HepG2 (cell line): ENCODE data around the gene CDKN1C. TPM values are rescaled to one million over a fixed set of nuclear protein-coding genes. Genes with fewer than 3 reads are reported as not detected.

ENCODE experiments used
- ATAC-seq: fragments of 200-7000 bp; cut with Tn5 transposase; 3 replicates; pipeline ENCODE4 v1.9.1; 2020; ENCODE audit warnings: mild to moderate bottlenecking, moderate library complexity
- BruUV-seq: library from RNA; stranded (reverse); fragments of 400-500 nt; replicated peaks from 2 replicates; lab custom pipeline; 2021; lab: Mats Ljungman, UMichigan
- CTCF ChIA-PET: fragments of 300-600 bp; formaldehyde crosslinking; extraction: SDS; loops from one replicate; lab custom pipeline; 2021; ENCODE audit warnings: low total read pairs, inconsistent platforms, low intra/inter-chr PET ratio; lab: Yijun Ruan, JAX
- POLR2A ChIA-PET: fragments of 350-600 bp; sonication (Branson Sonifier 250); formaldehyde crosslinking; loops from one replicate; lab custom pipeline; 2020; ENCODE audit warnings: antibody characterized with exemption, inconsistent platforms; lab: Yijun Ruan, JAX
- DNase-seq: peaks from one replicate; pipeline ENCODE4 v3.0.0-alpha.2; 2015; ENCODE audit warnings: low spot score
- FAIRE-seq: peaks from 3 replicates; lab custom pipeline; 2011; peaks lifted over from hg19 to GRCh38; lab: Jason Lieb, UNC
- H2AFZ ChIP-seq: one replicate; pipeline ENCODE4 v1.6.1; 2011; ENCODE audit warnings: low read length, inconsistent platforms
- H3K27ac ChIP-seq: fragments of 300-600 bp; 3 replicates; pipeline ENCODE4 v1.8.0; 2011; ENCODE audit warnings: mixed run types, mild to moderate bottlenecking, mixed read lengths, low read length, inconsistent platforms; ENCODE audit not compliant: insufficient read depth; ENCODE audit errors: extremely low read length
- H3K27me3 ChIP-seq, 2 experiments: fragments of 200-600 bp in 1 of 2; 2 replicates in 1 of 2; 3 replicates in 1 of 2; pipeline versions ENCODE4 v1.6.0 to v1.8.0; 2011; ENCODE audit warnings: low read length in 2 of 2, mild to moderate bottlenecking in 2 of 2, moderate library complexity in 2 of 2, inconsistent platforms in 1 of 2; ENCODE audit not compliant: insufficient read depth in 2 of 2, control insufficient read depth in 1 of 2
- H3K36me3 ChIP-seq, 2 experiments: fragments of 200-600 bp in 1 of 2; replicated peaks in 1 of 2; 2 replicates in 1 of 2; 3 replicates in 1 of 2; pipeline versions ENCODE4 v1.5.1 to v1.8.0; 2011; ENCODE audit warnings: low read length in 2 of 2, inconsistent platforms in 1 of 2; ENCODE audit not compliant: insufficient read depth in 2 of 2, control insufficient read depth in 1 of 2
- H3K4me1 ChIP-seq: 2 replicates; pipeline ENCODE4 v1.5.1; 2012; ENCODE audit warnings: low read length, inconsistent platforms; ENCODE audit not compliant: insufficient read depth
- H3K4me2 ChIP-seq: 2 replicates; pipeline ENCODE4 v1.6.0; 2011; ENCODE audit warnings: low read depth, low read length, inconsistent platforms
- H3K4me3 ChIP-seq, 3 experiments: fragments of 200-600 bp in 1 of 3; sonication (generic), shearing (Covaris generic) in 1 of 3; replicated peaks in 1 of 3; 2 replicates each; pipeline ENCODE4 v1.5.1; 2011 to 2016; ENCODE audit warnings: low read length in 3 of 3, inconsistent platforms in 2 of 3, low read depth in 2 of 3, mild to moderate bottlenecking in 2 of 3, control low read depth in 1 of 3, mixed read lengths in 1 of 3; ENCODE audit not compliant: insufficient read depth in 1 of 3
- H3K79me2 ChIP-seq: one replicate; pipeline ENCODE4 v1.6.1; 2011; ENCODE audit warnings: low read length, inconsistent platforms; ENCODE audit not compliant: insufficient read depth
- H3K9ac ChIP-seq: 2 replicates; pipeline ENCODE4 v1.6.0; 2011; ENCODE audit warnings: mild to moderate bottlenecking, low read depth, low read length, inconsistent platforms; ENCODE audit not compliant: insufficient read depth
- H3K9me3 ChIP-seq: 2 replicates; pipeline ENCODE4 v1.5.1; 2012; ENCODE audit warnings: mild to moderate bottlenecking, low read length
- H4K20me1 ChIP-seq: 2 replicates; pipeline ENCODE4 v1.6.0; 2011; ENCODE audit warnings: inconsistent platforms, mild to moderate bottlenecking, low read length, moderate library complexity; ENCODE audit not compliant: insufficient read depth
- DR1 ChIP-seq: sonication (generic); formaldehyde crosslinking; IDR thresholded peaks from 2 replicates; pipeline ENCODE4 v1.8.0; 2021; ENCODE audit warnings: mild to moderate bottlenecking, missing genetic modification reagents, inconsistent platforms
- GATAD1 ChIP-seq: IDR thresholded peaks from 2 replicates; pipeline ENCODE4 v1.6.1; 2016; ENCODE audit warnings: missing genetic modification reagents, missing compliant biosample characterization
- SP5 ChIP-seq: IDR thresholded peaks from 2 replicates; pipeline ENCODE4 v1.6.1; 2016; ENCODE audit warnings: low read depth, borderline replicate concordance
- TEAD3 ChIP-seq: optimal IDR thresholded peaks from 2 replicates; pipeline ENCODE3; 2016; ENCODE audit warnings: borderline replicate concordance
- ZFP36 ChIP-seq: fragments of 150-350 bp; IDR thresholded peaks from 2 replicates; pipeline ENCODE4 v1.6.1; 2018; ENCODE audit warnings: borderline replicate concordance, low read length, low read depth; ENCODE audit not compliant: partially characterized antibody
- ZNF556 ChIP-seq: sonication (generic); formaldehyde crosslinking; IDR thresholded peaks from 2 replicates; pipeline ENCODE4 v1.4.0; 2020; ENCODE audit warnings: mild to moderate bottlenecking, missing genetic modification reagents, borderline replicate concordance
- ZNF770 ChIP-seq: sonication (generic); formaldehyde crosslinking; IDR thresholded peaks from 2 replicates; pipeline ENCODE4 v1.5.0; 2020; ENCODE audit warnings: mild to moderate bottlenecking, missing genetic modification reagents
- WGBS: methylation state at CpG from one replicate; pipeline ENCODE4 v1.1.6; 2017; ENCODE audit warnings: low lambda C conversion rate; 5-methylcytosine and 5-hydroxymethylcytosine counted together
- in situ Hi-C: cut with HindIII; loops from 2 replicates; pipeline ENCODE4 v1.10.0; 2017; ENCODE audit warnings: low pct_unique_long_range_greater_than_20kb; ENCODE audit not compliant: extremely low pct_ligation_motif_present
- intact Hi-C: fragments of 100-400 bp; cut with micrococcal nuclease; formaldehyde crosslinking; loops from one replicate; pipeline ENCODE4 v1.10.0; 2022; ENCODE audit not compliant: unreplicated experiment
- polyA plus RNA-seq, 8 experiments: library from polyadenylated mRNA; depleted of rRNA in 3 of 8; stranded (reverse) in 7 of 8; unstranded in 1 of 8; fragments of >200 nt; fragmentation: Illumina TruSeq in 4 of 8; extraction: Trizol in 4 of 8; gene quantifications; 2 replicates each; pipeline versions ENCODE4 v1.2.1 to v1.2.3, GENCODE V29; 2011 to 2016; ENCODE audit warnings: low read depth in 4 of 8, missing spikeins in 1 of 8, mixed read lengths in 1 of 8; ENCODE audit not compliant: insufficient read depth in 1 of 8
- total RNA-seq, 5 experiments: library from RNA; depleted of rRNA; stranded (reverse); fragments of >200 nt; fragmentation: Illumina TruSeq; extraction: Trizol; gene quantifications; 2 replicates each; pipeline ENCODE4 v1.2.3, GENCODE V29; 2016; ENCODE audit warnings: low read depth in 1 of 5

The CDKN1C gene
- total and polyA plus RNA-seq, 2 of the 13 experiments (the other 11 are each of a cell fraction or from before 2014, with no cell fraction given) = not detected

GRCh38 chr11:2837096-2837601, 48.4 kb downstream of the CDKN1C start (continued):
- TF ChIP-seq ZNF770 (CRISPR knock-in tag) = peak; percentile 46; the same call in 1 of the 2 replicates
- TF ChIP-seq ZFP36 = no peak
- peak; percentile 41; the same call in 1 of the 2 replicates for TF ChIP-seq SP5 (CRISPR knock-in tag)
- peak; percentile 10 for TF ChIP-seq TEAD3
- TF ChIP-seq ZNF556 (CRISPR knock-in tag) = no peak
- TF ChIP-seq, all 625 proteins: peak for 22

DNA sequence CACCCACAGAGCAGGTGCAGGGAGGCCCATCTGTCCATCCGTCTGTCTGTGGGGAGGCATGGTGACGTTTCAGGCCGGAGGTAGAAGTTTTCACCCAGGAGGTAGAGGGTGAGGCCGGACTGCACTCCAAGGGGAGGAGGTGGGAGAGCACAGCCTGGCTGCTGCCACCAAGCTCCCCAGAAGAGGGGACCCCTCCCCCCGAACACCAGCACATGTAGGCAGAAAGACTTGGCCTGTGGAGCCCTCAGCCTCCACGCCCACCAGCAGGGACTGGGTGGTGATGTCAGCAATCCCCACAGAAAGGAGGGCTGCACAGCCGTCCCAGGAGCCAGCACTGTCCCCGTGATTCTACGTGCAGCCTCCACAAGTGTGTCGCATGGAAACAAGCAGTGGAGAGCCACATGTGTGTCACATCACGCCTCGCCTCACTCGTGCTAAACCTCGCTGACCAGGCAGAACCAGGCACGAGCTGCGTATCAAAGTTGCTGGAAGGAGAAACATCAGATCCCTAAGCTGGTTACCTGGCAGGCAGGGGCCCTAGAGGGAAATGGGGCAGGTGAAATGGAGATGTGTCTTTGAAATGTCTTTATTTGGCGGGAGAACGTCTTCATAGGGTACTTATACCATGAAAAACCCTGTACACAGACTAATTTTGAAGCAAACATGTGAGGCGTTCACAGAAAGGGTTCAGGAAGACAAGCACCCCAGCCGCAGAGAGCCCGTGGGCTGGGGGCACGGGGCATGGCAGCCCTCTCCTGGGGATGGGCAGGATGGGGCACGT, 49.1 kb downstream of the CDKN1C start:
- Histone ChIP-seq H4K20me1 (0 out of 2 replicates have a peak, but pooled peaks cover 3% of the 10 kb centered on the region), H3K4me3 (peak overlapping the region in 1 of 3 experiments; percentile 43; a peak in 1 of 6 replicates), H3K9me3 (no peaks in the 10 kb centered on the region), H3K27ac (no peak overlapping the region), H2AFZ (no peak overlapping the region), H3K27me3 (peaks cover 8 to 78% of the 10 kb centered on the region in 2 experiments), H3K9ac (no peak overlapping the region), H3K4me1 (peaks cover 45% of the 10 kb centered on the region), H3K4me2 (peak overlapping the region; percentile 72; the same call in 1 of the 2 replicates), H3K79me2 (no peaks in the 10 kb centered on the region), H3K36me3 (no peaks in the 10 kb centered on the region)
- in situ Hi-C loops = no loop called here
- intact Hi-C loops = loop anchor here (2.0 kb wide), 1 partner anchor 142 kb away; no protein-coding TSS in a partner anchor
- 63% methylated on average over 15 of the region's 23 CpGs for WGBS
- POLR2A ChIA-PET = interaction anchor here (1.4 to 1.5 kb wide), 2 partner anchors 104 to 106 kb away, joined by 4 to 5 read pairs; no protein-coding TSS in a partner anchor
- BruUV-seq = no TSS peak
- 0 out of 2 replicates have a peak, but pooled peaks have one; percentile 6 for TF ChIP-seq DR1 (CRISPR knock-in tag)
- no peak for TF ChIP-seq GATAD1 (CRISPR knock-in tag)
- CTCF ChIA-PET = no interaction called here
- ATAC-seq = no peak
- DNase-seq = no peak
- FAIRE-seq = no peak
